K562 (cell line): Measurements from ENCODE around the gene BAIAP2. TPM values are rescaled to one million over a fixed set of nuclear protein-coding genes. Genes with fewer than 3 reads are reported as not detected.
A peak's percentile ranks its signal among the peaks of the same experiment; 100 is the strongest.

Source experiments
- BCL6 ChIP-seq: fragments of 250-450 bp; sonication (Bioruptor Pico); IDR thresholded peaks from 2 replicates; pipeline ENCODE4 v1.4.0; 2020
- CBX5 ChIP-seq: IDR thresholded peaks from 2 replicates; pipeline ENCODE4 v1.6.1; 2014; ENCODE audit warnings: low read depth, borderline replicate concordance
- CBX8 ChIP-seq: fragments of 200-600 bp; sonication (generic); IDR thresholded peaks from 2 replicates; pipeline ENCODE4 v1.6.1; 2012; ENCODE audit warnings: borderline replicate concordance, mixed run types, low read depth, mild to moderate bottlenecking, moderate library complexity, mixed read lengths, low read length, control low read depth, inconsistent platforms; ENCODE audit not compliant: poor library complexity, severe bottlenecking; ENCODE audit errors: extremely low read depth
- FUS ChIP-seq: fragments of 200-400 bp; formaldehyde crosslinking; optimal IDR thresholded peaks from 2 replicates; pipeline ENCODE3; 2017; ENCODE audit warnings: low read depth, low read length
- MXI1 ChIP-seq: IDR thresholded peaks from 2 replicates; pipeline ENCODE4 v1.6.1; 2011; ENCODE audit warnings: low read depth, mild to moderate bottlenecking, improper control_type of control experiment, low read length
- POLR2A ChIP-seq: fragments of 450-650 bp; conservative IDR thresholded peaks from 2 replicates; pipeline ENCODE4 v1.6.1; 2016
- POLR2AphosphoS2 ChIP-seq: IDR thresholded peaks from 2 replicates; pipeline ENCODE4 v1.6.1; 2012; ENCODE audit warnings: low read length, improper control_type of control experiment
- SIN3B ChIP-seq: fragments of 450-650 bp; IDR thresholded peaks from 2 replicates; pipeline ENCODE4 v1.6.1; 2017; ENCODE audit warnings: low read depth, mild to moderate bottlenecking, moderate library complexity
- TRIM24 ChIP-seq, 2 experiments: fragments of 450-650 bp; IDR thresholded peaks; 2 replicates each; pipeline ENCODE4 v1.6.1; 2016
- ZC3H11A ChIP-seq: IDR thresholded peaks from 2 replicates; pipeline ENCODE4 v1.6.1; 2012; ENCODE audit warnings: low read depth, low read length, improper control_type of control experiment
- ZNF445 ChIP-seq: fragments of 250-450 bp; sonication (Bioruptor Pico); IDR thresholded peaks from 2 replicates; pipeline ENCODE4 v1.4.0; 2020; ENCODE audit warnings: low read depth, mild to moderate bottlenecking, moderate library complexity
- ZNF766 ChIP-seq: fragments of 200-800 bp; sonication (Bioruptor generic); conservative IDR thresholded peaks from 2 replicates; pipeline ENCODE4 v1.6.1; 2016; ENCODE audit warnings: missing genetic modification characterization, missing compliant biosample characterization
- polyA plus RNA-seq, 8 experiments: library from polyadenylated mRNA; depleted of rRNA in 4 of 8; stranded (reverse) in 5 of 8; unstranded in 3 of 8; fragments of >200 nt; fragmentation: Nextera tagmentation in 2 of 8; fragmentation: Illumina TruSeq in 1 of 8; extraction: Ambion mirVana in 2 of 8; extraction: Trizol in 1 of 8; gene quantifications; 2 replicates each; pipeline versions ENCODE4 v1.2.1 to v1.2.3, GENCODE V29; 2011 to 2014; ENCODE audit warnings: inconsistent platforms in 1 of 8, missing spikeins in 1 of 8
- total RNA-seq, 7 experiments: library from RNA; depleted of rRNA in 6 of 7; stranded (reverse); fragments of >200 nt in 6 of 7; fragmentation: Illumina TruSeq in 2 of 7; extraction: Trizol in 2 of 7; gene quantifications; 2 replicates each; pipeline versions ENCODE4 v1.2.1 to v1.2.3, GENCODE V29; 2011 to 2021; ENCODE audit warnings: low replicate concordance in 1 of 7
- TF ChIP-seq, protein P1 (sequence below): fragments of 250-450 bp; sonication (Bioruptor Pico); IDR thresholded peaks from 2 replicates; pipeline ENCODE4 v1.6.1; 2021; ENCODE audit warnings: mild to moderate bottlenecking
- TF ChIP-seq, protein P2 (sequence below): fragments of 450-650 bp; IDR thresholded peaks from 2 replicates; pipeline ENCODE4 v1.6.1; 2018; ENCODE audit not compliant: partially characterized antibody
- TF ChIP-seq, protein P3 (sequence below): sonication (generic); formaldehyde crosslinking; IDR thresholded peaks from 2 replicates; pipeline ENCODE4 v1.9.0; 2022; ENCODE audit warnings: mild to moderate bottlenecking, missing genetic modification reagents
- TF ChIP-seq, protein P4 (sequence below), 2 experiments: IDR thresholded peaks in 1 of 2; conservative IDR thresholded peaks in 1 of 2; 2 replicates each; pipeline ENCODE4 v1.6.1; 2016; ENCODE audit warnings: low read depth in 2 of 2, mild to moderate bottlenecking in 1 of 2, missing compliant biosample characterization in 1 of 2, missing genetic modification characterization in 1 of 2, moderate library complexity in 1 of 2
- TF ChIP-seq, protein P5 (sequence below): sonication (generic); formaldehyde crosslinking; IDR thresholded peaks from 2 replicates; pipeline ENCODE4 v1.8.1; 2022; ENCODE audit warnings: missing genetic modification reagents
- TF ChIP-seq, protein P6 (sequence below): fragments of 200-800 bp; sonication (Bioruptor generic); IDR thresholded peaks from 2 replicates; pipeline ENCODE4 v1.6.1; 2017; ENCODE audit warnings: missing genetic modification characterization, missing compliant biosample characterization

The BAIAP2 gene
- total and polyA plus RNA-seq, 9 of the 15 experiments (the other 6 are each of a cell fraction or from before 2014, with no cell fraction given), result 2.3 to 51.6 (median 18.4) TPM

DNA sequence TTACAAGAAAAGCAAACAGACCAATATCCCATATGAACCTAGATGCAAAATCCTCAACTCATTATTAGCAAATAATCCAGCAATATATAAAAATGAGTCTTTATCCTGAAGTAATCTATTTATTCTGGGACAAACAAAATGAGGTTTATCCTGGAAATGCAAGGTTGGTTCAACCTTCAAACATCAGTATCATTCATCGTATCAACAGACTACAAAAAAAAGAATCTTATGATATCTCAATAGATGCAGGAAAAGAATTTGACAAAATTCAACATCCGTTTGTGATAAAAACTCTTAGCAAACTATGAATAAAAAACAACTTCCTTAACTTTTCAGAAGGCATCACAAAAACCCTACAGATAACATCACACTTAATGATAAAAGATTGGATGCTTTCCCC, 18.4 kb upstream of the BAIAP2 start (continued):
- TF ChIP-seq POLR2AphosphoS2 (no peak), MXI1 (no peak), TRIM24 (IDR thresholded peaks at IDR 0.05) (peak; percentile 73; a peak in 3 of 4 replicates), ZNF445 (CRISPR knock-in tag) (peak; percentile 60; the same call in 1 of the 2 replicates), POLR2A (no peak), ZC3H11A (no peak), SIN3B (no peak), ZNF766 (peak; percentile 85), FUS (no peak), CBX8 (no peak), BCL6 (no peak), CBX5 (peak; percentile 66; the same call in 1 of the 2 replicates)
- TF ChIP-seq, protein P1, sequence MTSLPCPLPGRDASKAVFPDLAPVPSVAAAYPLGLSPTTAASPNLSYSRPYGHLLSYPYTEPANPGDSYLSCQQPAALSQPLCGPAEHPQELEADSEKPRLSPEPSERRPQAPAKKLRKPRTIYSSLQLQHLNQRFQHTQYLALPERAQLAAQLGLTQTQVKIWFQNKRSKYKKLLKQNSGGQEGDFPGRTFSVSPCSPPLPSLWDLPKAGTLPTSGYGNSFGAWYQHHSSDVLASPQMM (CRISPR knock-in tag), result no peak
- TF ChIP-seq, protein P2, sequence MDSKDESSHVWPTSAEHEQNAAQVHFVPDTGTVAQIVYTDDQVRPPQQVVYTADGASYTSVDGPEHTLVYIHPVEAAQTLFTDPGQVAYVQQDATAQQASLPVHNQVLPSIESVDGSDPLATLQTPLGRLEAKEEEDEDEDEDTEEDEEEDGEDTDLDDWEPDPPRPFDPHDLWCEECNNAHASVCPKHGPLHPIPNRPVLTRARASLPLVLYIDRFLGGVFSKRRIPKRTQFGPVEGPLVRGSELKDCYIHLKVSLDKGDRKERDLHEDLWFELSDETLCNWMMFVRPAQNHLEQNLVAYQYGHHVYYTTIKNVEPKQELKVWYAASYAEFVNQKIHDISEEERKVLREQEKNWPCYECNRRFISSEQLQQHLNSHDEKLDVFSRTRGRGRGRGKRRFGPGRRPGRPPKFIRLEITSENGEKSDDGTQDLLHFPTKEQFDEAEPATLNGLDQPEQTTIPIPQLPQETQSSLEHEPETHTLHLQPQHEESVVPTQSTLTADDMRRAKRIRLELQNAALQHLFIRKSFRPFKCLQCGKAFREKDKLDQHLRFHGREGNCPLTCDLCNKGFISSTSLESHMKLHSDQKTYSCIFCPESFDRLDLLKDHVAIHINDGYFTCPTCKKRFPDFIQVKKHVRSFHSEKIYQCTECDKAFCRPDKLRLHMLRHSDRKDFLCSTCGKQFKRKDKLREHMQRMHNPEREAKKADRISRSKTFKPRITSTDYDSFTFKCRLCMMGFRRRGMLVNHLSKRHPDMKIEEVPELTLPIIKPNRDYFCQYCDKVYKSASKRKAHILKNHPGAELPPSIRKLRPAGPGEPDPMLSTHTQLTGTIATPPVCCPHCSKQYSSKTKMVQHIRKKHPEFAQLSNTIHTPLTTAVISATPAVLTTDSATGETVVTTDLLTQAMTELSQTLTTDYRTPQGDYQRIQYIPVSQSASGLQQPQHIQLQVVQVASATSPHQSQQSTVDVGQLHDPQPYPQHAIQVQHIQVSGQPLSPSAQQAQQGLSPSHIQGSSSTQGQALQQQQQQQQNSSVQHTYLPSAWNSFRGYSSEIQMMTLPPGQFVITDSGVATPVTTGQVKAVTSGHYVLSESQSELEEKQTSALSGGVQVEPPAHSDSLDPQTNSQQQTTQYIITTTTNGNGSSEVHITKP, result no peak
- TF ChIP-seq, protein P3, sequence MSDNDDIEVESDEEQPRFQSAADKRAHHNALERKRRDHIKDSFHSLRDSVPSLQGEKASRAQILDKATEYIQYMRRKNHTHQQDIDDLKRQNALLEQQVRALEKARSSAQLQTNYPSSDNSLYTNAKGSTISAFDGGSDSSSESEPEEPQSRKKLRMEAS, result no peak
- TF ChIP-seq, protein P4, sequence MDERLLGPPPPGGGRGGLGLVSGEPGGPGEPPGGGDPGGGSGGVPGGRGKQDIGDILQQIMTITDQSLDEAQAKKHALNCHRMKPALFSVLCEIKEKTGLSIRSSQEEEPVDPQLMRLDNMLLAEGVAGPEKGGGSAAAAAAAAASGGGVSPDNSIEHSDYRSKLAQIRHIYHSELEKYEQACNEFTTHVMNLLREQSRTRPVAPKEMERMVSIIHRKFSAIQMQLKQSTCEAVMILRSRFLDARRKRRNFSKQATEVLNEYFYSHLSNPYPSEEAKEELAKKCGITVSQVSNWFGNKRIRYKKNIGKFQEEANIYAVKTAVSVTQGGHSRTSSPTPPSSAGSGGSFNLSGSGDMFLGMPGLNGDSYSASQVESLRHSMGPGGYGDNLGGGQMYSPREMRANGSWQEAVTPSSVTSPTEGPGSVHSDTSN (CRISPR knock-in tag; IDR thresholded peaks at IDR 0.05; ENCODE audit: low read depth), result no peak
- TF ChIP-seq, protein P4 (tag; conservative IDR thresholded peaks at IDR 0.05; ENCODE audit: low read depth), result no peak
- TF ChIP-seq, protein P5, sequence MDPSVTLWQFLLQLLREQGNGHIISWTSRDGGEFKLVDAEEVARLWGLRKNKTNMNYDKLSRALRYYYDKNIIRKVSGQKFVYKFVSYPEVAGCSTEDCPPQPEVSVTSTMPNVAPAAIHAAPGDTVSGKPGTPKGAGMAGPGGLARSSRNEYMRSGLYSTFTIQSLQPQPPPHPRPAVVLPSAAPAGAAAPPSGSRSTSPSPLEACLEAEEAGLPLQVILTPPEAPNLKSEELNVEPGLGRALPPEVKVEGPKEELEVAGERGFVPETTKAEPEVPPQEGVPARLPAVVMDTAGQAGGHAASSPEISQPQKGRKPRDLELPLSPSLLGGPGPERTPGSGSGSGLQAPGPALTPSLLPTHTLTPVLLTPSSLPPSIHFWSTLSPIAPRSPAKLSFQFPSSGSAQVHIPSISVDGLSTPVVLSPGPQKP (CRISPR knock-in tag), result no peak
- TF ChIP-seq, protein P6, sequence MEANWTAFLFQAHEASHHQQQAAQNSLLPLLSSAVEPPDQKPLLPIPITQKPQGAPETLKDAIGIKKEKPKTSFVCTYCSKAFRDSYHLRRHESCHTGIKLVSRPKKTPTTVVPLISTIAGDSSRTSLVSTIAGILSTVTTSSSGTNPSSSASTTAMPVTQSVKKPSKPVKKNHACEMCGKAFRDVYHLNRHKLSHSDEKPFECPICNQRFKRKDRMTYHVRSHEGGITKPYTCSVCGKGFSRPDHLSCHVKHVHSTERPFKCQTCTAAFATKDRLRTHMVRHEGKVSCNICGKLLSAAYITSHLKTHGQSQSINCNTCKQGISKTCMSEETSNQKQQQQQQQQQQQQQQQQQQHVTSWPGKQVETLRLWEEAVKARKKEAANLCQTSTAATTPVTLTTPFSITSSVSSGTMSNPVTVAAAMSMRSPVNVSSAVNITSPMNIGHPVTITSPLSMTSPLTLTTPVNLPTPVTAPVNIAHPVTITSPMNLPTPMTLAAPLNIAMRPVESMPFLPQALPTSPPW (CRISPR knock-in tag), result no peak
